CD4-positive, alpha-beta T cell (primary cell): ENCODE data around the gene RAB17. TPM values are rescaled to one million over a fixed set of nuclear protein-coding genes. Genes with fewer than 3 reads are reported as not detected.

ENCODE experiments used
- ATAC-seq: fragments of 200-7000 bp; cut with Tn5 transposase; one replicate; pipeline ENCODE4 v1.10.0; 2022; ENCODE audit warnings: mild to moderate bottlenecking; ENCODE audit not compliant: poor library complexity
- CTCF ChIA-PET: fragments of 350-600 bp; sonication (Branson Sonifier 250); formaldehyde crosslinking; loops from one replicate; lab custom pipeline; 2021; ENCODE audit warnings: antibody characterized with exemption, inconsistent platforms; lab: Charles Lee
- POLR2A ChIA-PET: fragments of 350-600 bp; sonication (Branson Sonifier 250); formaldehyde crosslinking; loops from one replicate; lab custom pipeline; 2021; ENCODE audit warnings: antibody characterized with exemption, inconsistent platforms; lab: Charles Lee
- DNase-seq, 14 experiments: peaks; one replicate each; pipeline ENCODE4 v3.0.0-alpha.2; 2013 to 2020; ENCODE audit warnings: mixed read lengths in 2 of 14
- H3K27ac ChIP-seq, 2 donors: one replicate each; pipeline versions ENCODE4 v1.5.1 to v1.7.0; 2013; ENCODE audit warnings: low read length in 2 of 2, low read depth in 1 of 2, mild to moderate bottlenecking in 1 of 2
- H3K27me3 ChIP-seq, 2 experiments: 1 replicate in 1 of 2; 2 replicates in 1 of 2; pipeline versions ENCODE4 v1.6.1 to v1.7.0; 2013; ENCODE audit warnings: low read length in 2 of 2, control low read depth in 1 of 2, mild to moderate bottlenecking in 1 of 2, moderate library complexity in 1 of 2; ENCODE audit not compliant: insufficient read depth in 2 of 2, control insufficient read depth in 1 of 2
- H3K36me3 ChIP-seq: one replicate; pipeline ENCODE4 v1.6.1; 2013; ENCODE audit warnings: low read length, control low read depth; ENCODE audit not compliant: insufficient read depth
- H3K4me1 ChIP-seq: one replicate; pipeline ENCODE4 v1.6.1; 2013; ENCODE audit warnings: low read length, control low read depth; ENCODE audit not compliant: insufficient read depth
- H3K4me3 ChIP-seq: one replicate; pipeline ENCODE4 v1.5.1; 2013; ENCODE audit warnings: mild to moderate bottlenecking, low read length, moderate library complexity
- H3K9me3 ChIP-seq, 2 experiments: 1 replicate in 1 of 2; 2 replicates in 1 of 2; pipeline versions ENCODE4 v1.6.1 to v1.7.0; 2013; ENCODE audit warnings: low read length in 2 of 2, mild to moderate bottlenecking in 2 of 2, control low read depth in 1 of 2, moderate library complexity in 1 of 2; ENCODE audit not compliant: control insufficient read depth in 1 of 2, insufficient read depth in 1 of 2
- H3K27ac Mint-ChIP-seq: one replicate; pipeline ENCODE4 v1.8.0; 2020; ENCODE audit warnings: mixed read lengths
- H3K27me3 Mint-ChIP-seq: one replicate; pipeline ENCODE4 v1.8.0; 2021; ENCODE audit warnings: mixed read lengths
- H3K36me3 Mint-ChIP-seq: one replicate; pipeline ENCODE4 v1.8.0; 2021; ENCODE audit warnings: low read depth, mixed read lengths
- H3K4me1 Mint-ChIP-seq: one replicate; pipeline ENCODE4 v1.8.0; 2021; ENCODE audit warnings: low read depth, mixed read lengths
- H3K4me3 Mint-ChIP-seq: one replicate; pipeline ENCODE4 v1.8.0; 2020; ENCODE audit warnings: mild to moderate bottlenecking, mixed read lengths
- H3K9me3 Mint-ChIP-seq: one replicate; pipeline ENCODE4 v1.8.0; 2020; ENCODE audit warnings: mixed read lengths
- intact Hi-C, 2 experiments: fragments of 100-400 bp; cut with DNase I in 1 of 2; cut with micrococcal nuclease in 1 of 2; formaldehyde crosslinking; loops; one replicate each; pipeline versions ENCODE4 v1.15.1 to v1.9.0; 2023 to 2025; cut with DNase I, micrococcal nuclease
- total RNA-seq, 174 experiments: library from RNA in 2 of 174; stranded (reverse) in 2 of 174; gene quantifications; one replicate each; pipeline ENCODE4 v1.2.3 and lab custom pipeline; 2021 to 2026
- TF ChIP-seq, protein P1 (sequence below): fragments of 200-600 bp; IDR thresholded peaks from one replicate; pipeline ENCODE4 v1.8.0; 2022; ENCODE audit warnings: antibody characterized with exemption, mild to moderate bottlenecking

RAB17 gene
- total RNA-seq, 2 experiments from 2014 or later, result not detected

GRCh38 chr2:237624565-237624964 is 34.0 kb upstream of the RAB17 start:
- H3K36me3 Mint-ChIP-seq, result no peaks in the 10 kb centered on the region
- Histone ChIP-seq H3K27me3 (peaks cover 7 to 9% of the 10 kb centered on the region in 2 experiments), H3K4me3 (no peak overlapping the region), H3K36me3 (no peaks in the 10 kb centered on the region), H3K4me1 (peaks cover 18% of the 10 kb centered on the region), H3K27ac (no peak overlapping the region), H3K9me3 (no peaks in the 10 kb centered on the region)
- TF ChIP-seq, protein P1, sequence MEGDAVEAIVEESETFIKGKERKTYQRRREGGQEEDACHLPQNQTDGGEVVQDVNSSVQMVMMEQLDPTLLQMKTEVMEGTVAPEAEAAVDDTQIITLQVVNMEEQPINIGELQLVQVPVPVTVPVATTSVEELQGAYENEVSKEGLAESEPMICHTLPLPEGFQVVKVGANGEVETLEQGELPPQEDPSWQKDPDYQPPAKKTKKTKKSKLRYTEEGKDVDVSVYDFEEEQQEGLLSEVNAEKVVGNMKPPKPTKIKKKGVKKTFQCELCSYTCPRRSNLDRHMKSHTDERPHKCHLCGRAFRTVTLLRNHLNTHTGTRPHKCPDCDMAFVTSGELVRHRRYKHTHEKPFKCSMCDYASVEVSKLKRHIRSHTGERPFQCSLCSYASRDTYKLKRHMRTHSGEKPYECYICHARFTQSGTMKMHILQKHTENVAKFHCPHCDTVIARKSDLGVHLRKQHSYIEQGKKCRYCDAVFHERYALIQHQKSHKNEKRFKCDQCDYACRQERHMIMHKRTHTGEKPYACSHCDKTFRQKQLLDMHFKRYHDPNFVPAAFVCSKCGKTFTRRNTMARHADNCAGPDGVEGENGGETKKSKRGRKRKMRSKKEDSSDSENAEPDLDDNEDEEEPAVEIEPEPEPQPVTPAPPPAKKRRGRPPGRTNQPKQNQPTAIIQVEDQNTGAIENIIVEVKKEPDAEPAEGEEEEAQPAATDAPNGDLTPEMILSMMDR, result no peak
- peaks cover 34% of the 10 kb centered on the region for H3K4me1 Mint-ChIP-seq
- ATAC-seq (no peak), DNase-seq (no peak)
- intact Hi-C loops, result no loop called here
- no peak overlapping the region for H3K27ac Mint-ChIP-seq
- H3K9me3 Mint-ChIP-seq, result no peaks in the 10 kb centered on the region
- H3K4me3 Mint-ChIP-seq, result no peak overlapping the region
- peaks cover 13% of the 10 kb centered on the region for H3K27me3 Mint-ChIP-seq
- POLR2A ChIA-PET, result no interaction called here
- CTCF ChIA-PET, result no interaction called here

- ATAC-seq (no peak), DNase-seq (no peak)
- ChIA-PET POLR2A (no interaction called here), CTCF (no interaction called here)
- H3K4me1 Mint-ChIP-seq, result peaks cover 32% of the 10 kb centered on the region
- Histone ChIP-seq H3K4me3 (no peak overlapping the region), H3K36me3 (no peaks in the 10 kb centered on the region), H3K27me3 (peaks cover 3 to 7% of the 10 kb centered on the region in 2 experiments), H3K4me1 (peaks cover 16% of the 10 kb centered on the region), H3K9me3 (no peaks in the 10 kb centered on the region), H3K27ac (no peak overlapping the region)
- no peaks in the 10 kb centered on the region for H3K9me3 Mint-ChIP-seq
- H3K27ac Mint-ChIP-seq, result no peak overlapping the region
- H3K4me3 Mint-ChIP-seq, result no peak overlapping the region
- TF ChIP-seq, protein P1, result no peak
- intact Hi-C loops, result no loop called here
- peaks cover 8% of the 10 kb centered on the region for H3K27me3 Mint-ChIP-seq
- H3K36me3 Mint-ChIP-seq, result no peaks in the 10 kb centered on the region
Observed at GRCh38 chr2:237623428-237624403, 33.2 kb upstream of the RAB17 start.

DNA sequence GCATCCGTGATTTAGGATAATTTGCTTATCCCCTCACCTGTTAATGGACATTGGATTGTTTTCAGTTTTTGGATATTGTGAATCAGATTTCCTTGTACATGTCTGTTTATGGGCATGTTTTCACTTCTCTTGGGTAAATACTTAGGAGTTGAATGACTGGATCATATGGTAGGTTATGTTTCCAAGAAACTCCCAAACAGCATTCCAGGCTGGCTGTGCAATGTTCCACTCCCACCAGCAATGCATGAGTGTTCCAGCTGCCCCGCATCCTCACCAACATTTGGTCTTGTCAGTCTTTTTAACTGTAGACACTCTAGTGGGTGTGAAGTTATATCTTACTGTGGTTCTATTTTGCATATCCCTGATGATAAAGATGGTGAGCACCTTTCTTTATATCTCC is 27.9 kb upstream of the RAB17 start:
- Mint-ChIP-seq H3K27ac (no peak overlapping the region), H3K27me3 (no peaks in the 10 kb centered on the region), H3K4me3 (no peak overlapping the region), H3K36me3 (no peaks in the 10 kb centered on the region), H3K4me1 (peaks cover 52% of the 10 kb centered on the region), H3K9me3 (no peaks in the 10 kb centered on the region)
- TF ChIP-seq, protein P1, result no peak
- Histone ChIP-seq H3K4me1 (peaks cover 20% of the 10 kb centered on the region), H3K36me3 (no peaks in the 10 kb centered on the region), H3K9me3 (no peaks in the 10 kb centered on the region), H3K27me3 (no peaks in the 10 kb centered on the region), H3K27ac (no peak overlapping the region), H3K4me3 (no peak overlapping the region)
- no peak for ATAC-seq
- DNase-seq, result no peak
- intact Hi-C loops, result no loop called here
- ChIA-PET POLR2A (no interaction called here), CTCF (no interaction called here)
